OCI-LY7 (cell line): ENCODE results near the gene ARHGEF16. TPM values are rescaled to one million over a fixed set of nuclear protein-coding genes. Genes with fewer than 3 reads are reported as not detected.

ENCODE experiments used
- BruUV-seq: library from RNA; stranded (reverse); fragments of 400-500 nt; replicated peaks from 2 replicates; lab custom pipeline; 2021; lab: Mats Ljungman, UMichigan
- CTCF ChIA-PET: fragments of 300-600 bp; sonication (Branson Sonifier 250); formaldehyde crosslinking; loops from one replicate; lab custom pipeline; 2022; ENCODE audit warnings: antibody characterized with exemption; ENCODE audit not compliant: unreplicated experiment; lab: Charles Lee
- POLR2A ChIA-PET: fragments of 300-600 bp; sonication (Branson Sonifier 250); formaldehyde crosslinking; loops from one replicate; lab custom pipeline; 2022; ENCODE audit warnings: antibody characterized with exemption; lab: Charles Lee
- DNase-seq: peaks from one replicate; pipeline ENCODE4 v3.0.0-alpha.2; 2015; ENCODE audit warnings: low spot score
- H2AFZ ChIP-seq: fragments of 200-600 bp; sonication (generic), shearing (Covaris generic); 2 replicates; pipeline ENCODE4 v1.6.1; 2014; ENCODE audit warnings: mild to moderate bottlenecking, antibody characterized with exemption, low read length, moderate library complexity
- H3K27ac ChIP-seq: fragments of 200-600 bp; sonication (generic); 2 replicates; pipeline ENCODE4 v1.5.1; 2014; ENCODE audit warnings: mixed run types, low read depth, mild to moderate bottlenecking, moderate library complexity, low read length, inconsistent platforms; ENCODE audit not compliant: poor library complexity, severe bottlenecking
- H3K36me3 ChIP-seq: fragments of 200-600 bp; sonication (generic); 2 replicates; pipeline ENCODE4 v1.6.1; 2014; ENCODE audit warnings: mild to moderate bottlenecking, antibody characterized with exemption, low read length, moderate library complexity, mixed read lengths; ENCODE audit not compliant: insufficient read depth
- H3K4me1 ChIP-seq: fragments of 200-600 bp; sonication (generic); 2 replicates; pipeline ENCODE4 v1.5.1; 2014; ENCODE audit warnings: mild to moderate bottlenecking, low read length; ENCODE audit not compliant: insufficient read depth, poor library complexity, severe bottlenecking
- H3K4me2 ChIP-seq: fragments of 200-600 bp; sonication (generic); 2 replicates; pipeline ENCODE4 v1.6.1; 2014; ENCODE audit warnings: mild to moderate bottlenecking, low read length
- H3K4me3 ChIP-seq: fragments of 200-600 bp; sonication (generic); 2 replicates; pipeline ENCODE4 v1.5.1; 2014; ENCODE audit warnings: mild to moderate bottlenecking, low read depth, low read length; ENCODE audit not compliant: poor library complexity, severe bottlenecking
- H3K79me2 ChIP-seq: fragments of 200-600 bp; sonication (generic); 2 replicates; pipeline ENCODE4 v1.6.1; 2016; ENCODE audit warnings: low read depth, mild to moderate bottlenecking, low read length, moderate library complexity, mixed read lengths; ENCODE audit not compliant: insufficient read depth
- H3K9me2 ChIP-seq: fragments of 200-600 bp; sonication (generic); 2 replicates; pipeline ENCODE4 v1.6.1; 2016; ENCODE audit warnings: mild to moderate bottlenecking, low read length, mixed read lengths; ENCODE audit not compliant: insufficient read depth
- H3K9me3 ChIP-seq: fragments of 200-600 bp; sonication (generic); 2 replicates; pipeline ENCODE4 v1.6.1; 2014; ENCODE audit warnings: mild to moderate bottlenecking, mixed run types, low read length, mixed read lengths
- H4K20me1 ChIP-seq: fragments of 200-600 bp; sonication (generic); 2 replicates; pipeline ENCODE4 v1.6.1; 2014; ENCODE audit warnings: mild to moderate bottlenecking, antibody characterized with exemption, low read length, moderate library complexity, mixed read lengths; ENCODE audit not compliant: insufficient read depth
- EZH2phosphoT487 ChIP-seq: fragments of 200-600 bp; sonication (generic); IDR thresholded peaks from 2 replicates; pipeline ENCODE4 v1.6.1; 2018; ENCODE audit warnings: low read depth, borderline replicate concordance, mild to moderate bottlenecking, mixed run types, antibody characterized with exemption, low read length, moderate library complexity, mixed read lengths
- intact Hi-C: fragments of 100-400 bp; cut with micrococcal nuclease; formaldehyde crosslinking; loops from one replicate; pipeline ENCODE4 v1.10.0; 2022; ENCODE audit not compliant: unreplicated experiment
- total RNA-seq, 2 experiments: library from RNA; depleted of rRNA in 1 of 2; stranded (reverse); fragments of >200 nt in 1 of 2; shearing (Covaris generic) in 1 of 2; gene quantifications; 2 replicates each; pipeline ENCODE4 v1.2.3, GENCODE V29; 2014 to 2022
- TF ChIP-seq, protein P1 (sequence below): fragments of 200-600 bp; sonication (generic); conservative IDR thresholded peaks from 2 replicates; pipeline ENCODE4 v1.5.1; 2014; ENCODE audit warnings: mild to moderate bottlenecking, antibody characterized with exemption, low read length, moderate library complexity, mixed read lengths

Gene ARHGEF16
- total RNA-seq, 2 experiments from 2014 or later: not detected

DNA sequence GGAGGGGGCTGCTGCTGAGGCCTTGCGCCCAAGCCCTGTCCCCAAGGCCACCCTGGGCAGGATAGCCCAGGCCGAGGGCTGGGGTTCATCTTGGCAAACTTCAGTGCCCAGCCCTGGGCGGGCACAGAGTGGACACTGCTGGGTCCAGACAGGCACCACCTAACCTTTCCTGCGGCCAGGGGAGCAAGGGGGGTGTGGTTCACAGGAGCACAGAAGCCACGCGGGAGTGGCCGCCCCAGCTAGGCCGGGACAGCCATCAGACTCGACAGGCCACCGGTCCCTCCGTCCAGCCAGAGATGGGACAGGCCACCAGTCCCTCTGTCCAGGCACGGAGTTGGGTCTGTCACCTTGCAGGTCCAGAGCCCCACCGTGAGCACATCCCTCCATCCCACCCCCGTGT, 28.9 kb downstream of the ARHGEF16 start:
- no TSS peak for BruUV-seq
- intact Hi-C loops: no loop called here
- H3K79me2 ChIP-seq: no peaks in the 10 kb centered on the region
- no peaks in the 10 kb centered on the region for H3K9me2 ChIP-seq
- no peak for DNase-seq
- H3K9me3 ChIP-seq: no peaks in the 10 kb centered on the region
- ChIA-PET CTCF (no interaction called here), POLR2A (no interaction called here)
- H2AFZ ChIP-seq: no peak overlapping the region
- H3K4me1 ChIP-seq: no peaks in the 10 kb centered on the region
- no peak overlapping the region for H3K4me3 ChIP-seq
- TF ChIP-seq, protein P1, sequence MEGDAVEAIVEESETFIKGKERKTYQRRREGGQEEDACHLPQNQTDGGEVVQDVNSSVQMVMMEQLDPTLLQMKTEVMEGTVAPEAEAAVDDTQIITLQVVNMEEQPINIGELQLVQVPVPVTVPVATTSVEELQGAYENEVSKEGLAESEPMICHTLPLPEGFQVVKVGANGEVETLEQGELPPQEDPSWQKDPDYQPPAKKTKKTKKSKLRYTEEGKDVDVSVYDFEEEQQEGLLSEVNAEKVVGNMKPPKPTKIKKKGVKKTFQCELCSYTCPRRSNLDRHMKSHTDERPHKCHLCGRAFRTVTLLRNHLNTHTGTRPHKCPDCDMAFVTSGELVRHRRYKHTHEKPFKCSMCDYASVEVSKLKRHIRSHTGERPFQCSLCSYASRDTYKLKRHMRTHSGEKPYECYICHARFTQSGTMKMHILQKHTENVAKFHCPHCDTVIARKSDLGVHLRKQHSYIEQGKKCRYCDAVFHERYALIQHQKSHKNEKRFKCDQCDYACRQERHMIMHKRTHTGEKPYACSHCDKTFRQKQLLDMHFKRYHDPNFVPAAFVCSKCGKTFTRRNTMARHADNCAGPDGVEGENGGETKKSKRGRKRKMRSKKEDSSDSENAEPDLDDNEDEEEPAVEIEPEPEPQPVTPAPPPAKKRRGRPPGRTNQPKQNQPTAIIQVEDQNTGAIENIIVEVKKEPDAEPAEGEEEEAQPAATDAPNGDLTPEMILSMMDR: no peak
- no peak for TF ChIP-seq EZH2phosphoT487
- no peaks in the 10 kb centered on the region for H4K20me1 ChIP-seq
- no peaks in the 10 kb centered on the region for H3K36me3 ChIP-seq
- no peak overlapping the region for H3K4me2 ChIP-seq
- H3K27ac ChIP-seq: no peak overlapping the region

DNA sequence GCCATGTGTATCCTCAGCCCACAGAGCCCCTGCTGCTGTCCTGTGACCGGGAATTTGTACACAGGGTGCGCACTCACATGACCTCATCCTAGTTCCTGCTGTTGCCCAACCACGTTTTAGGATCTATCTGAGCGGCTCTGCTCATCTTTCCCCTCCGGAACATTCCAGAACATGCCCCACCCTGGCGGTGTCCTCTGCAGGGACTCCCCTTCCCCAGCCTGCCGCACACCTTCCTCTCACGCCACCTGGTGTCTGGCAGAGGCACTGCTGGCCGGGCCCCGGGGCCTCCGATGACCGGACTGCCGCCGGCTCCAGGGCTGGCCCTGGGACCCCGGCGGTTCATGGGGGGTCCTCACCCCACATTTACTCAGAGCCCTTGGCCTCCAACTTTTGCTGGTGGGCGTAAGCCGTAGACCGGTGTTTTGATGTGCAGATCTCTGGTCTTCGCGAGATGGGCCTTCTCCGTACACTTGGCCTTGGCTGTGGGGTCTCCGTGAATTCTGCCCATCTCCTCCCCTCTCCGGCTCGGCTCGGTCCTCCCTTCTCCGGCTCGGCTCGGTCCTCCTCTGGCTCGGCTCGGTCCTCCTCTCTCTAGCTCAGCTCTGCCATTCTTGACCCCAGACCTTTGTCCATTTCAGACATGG, 29.5 kb downstream of the ARHGEF16 start:
- TF ChIP-seq EZH2phosphoT487: no peak
- TF ChIP-seq, protein P1: peak; percentile 84
- DNase-seq: peak; percentile 39
- Histone ChIP-seq H3K4me3 (no peak overlapping the region), H3K4me2 (no peak overlapping the region), H3K79me2 (no peaks in the 10 kb centered on the region), H3K27ac (no peak overlapping the region), H3K36me3 (no peaks in the 10 kb centered on the region), H4K20me1 (no peaks in the 10 kb centered on the region), H2AFZ (no peak overlapping the region), H3K9me2 (no peaks in the 10 kb centered on the region), H3K4me1 (no peaks in the 10 kb centered on the region), H3K9me3 (no peaks in the 10 kb centered on the region)
- intact Hi-C loops: loop anchor here (2.0 kb wide), 1 partner anchor 31 kb away; no protein-coding TSS in a partner anchor
- ChIA-PET CTCF (no interaction called here), POLR2A (no interaction called here)
- BruUV-seq: no TSS peak

DNA sequence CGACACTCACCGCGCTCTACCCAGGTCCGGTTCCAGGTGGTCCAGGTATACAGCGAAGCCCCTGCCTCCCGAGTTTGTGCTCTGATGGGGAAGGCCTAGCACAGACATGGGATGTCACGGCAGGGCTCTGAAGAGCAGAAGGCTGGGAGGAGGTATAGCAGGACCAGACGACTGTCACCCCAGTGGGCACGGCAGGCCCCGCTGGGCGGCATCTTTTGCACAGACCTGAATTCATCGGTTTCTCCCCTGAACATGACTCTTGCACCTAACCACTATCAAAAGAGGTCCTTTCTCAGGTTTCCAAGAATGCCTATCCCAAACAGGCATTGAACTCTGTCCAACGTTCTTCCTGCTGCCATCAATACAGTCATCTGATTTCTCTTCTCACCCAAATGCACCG, 30.6 kb downstream of the ARHGEF16 start:
- BruUV-seq: no TSS peak
- no peak overlapping the region for H3K27ac ChIP-seq
- CTCF ChIA-PET: interaction anchor here (1.1 kb wide), 1 partner anchor 32 kb away, joined by 3 read pairs; no protein-coding TSS in a partner anchor
- H3K36me3 ChIP-seq: no peaks in the 10 kb centered on the region
- no peak overlapping the region for H2AFZ ChIP-seq
- intact Hi-C loops: loop anchor here (2.0 kb wide), 1 partner anchor 32 kb away; no protein-coding TSS in a partner anchor
- no peaks in the 10 kb centered on the region for H3K4me1 ChIP-seq
- POLR2A ChIA-PET: no interaction called here
- no peak for DNase-seq
- no peaks in the 10 kb centered on the region for H3K79me2 ChIP-seq
- no peaks in the 10 kb centered on the region for H3K9me3 ChIP-seq
- no peak overlapping the region for H3K4me3 ChIP-seq
- no peaks in the 10 kb centered on the region for H4K20me1 ChIP-seq
- H3K9me2 ChIP-seq: no peaks in the 10 kb centered on the region
- no peak overlapping the region for H3K4me2 ChIP-seq
- TF ChIP-seq EZH2phosphoT487: no peak
- TF ChIP-seq, protein P1: no peak
